HG03066 (cell line): Measurements from ENCODE around the gene XYLT1.

Experiments used
- ATAC-seq: cut with Tn5 transposase; IDR thresholded peaks from one replicate; pipeline ENCODE4 v1.9.1; 2021; ENCODE audit warnings: low read depth; ENCODE audit not compliant: unreplicated experiment

Gene XYLT1

DNA sequence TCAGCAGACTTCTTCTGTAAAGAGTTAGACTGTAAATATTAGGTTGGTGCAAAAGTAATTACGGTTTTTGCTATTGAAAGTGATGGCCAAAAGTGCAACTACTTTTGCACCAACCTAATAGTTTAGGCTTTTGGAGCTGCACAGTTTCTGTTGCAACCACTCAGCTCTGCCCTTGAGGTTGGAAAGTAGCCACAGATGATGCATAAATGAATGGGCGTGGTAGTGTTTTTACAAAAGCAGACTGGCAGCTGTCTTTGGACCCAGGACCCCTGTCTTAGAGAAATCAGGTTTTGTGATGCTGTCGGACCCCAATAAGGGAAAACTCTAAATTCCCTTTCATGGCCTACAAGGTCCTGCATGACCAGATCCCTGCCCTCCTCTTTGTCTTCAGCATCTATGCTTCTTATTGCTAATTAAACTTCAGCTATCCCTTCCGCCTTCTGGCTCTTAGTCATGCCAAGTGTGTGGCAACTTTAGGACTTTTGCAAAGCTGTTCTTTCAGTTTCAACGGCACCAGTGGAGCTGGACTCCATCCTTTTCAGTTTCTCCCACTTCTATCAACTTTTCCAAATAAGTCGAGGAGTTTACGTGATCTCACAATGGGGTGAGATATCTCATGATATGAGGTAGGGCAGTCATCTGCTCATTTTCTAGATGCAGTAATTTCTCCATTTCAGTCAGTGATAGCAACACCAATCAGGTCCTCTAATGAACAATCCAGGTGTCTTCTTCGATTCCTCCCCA, 232.3 kb downstream of the XYLT1 start:
- ATAC-seq, result no peak

DNA sequence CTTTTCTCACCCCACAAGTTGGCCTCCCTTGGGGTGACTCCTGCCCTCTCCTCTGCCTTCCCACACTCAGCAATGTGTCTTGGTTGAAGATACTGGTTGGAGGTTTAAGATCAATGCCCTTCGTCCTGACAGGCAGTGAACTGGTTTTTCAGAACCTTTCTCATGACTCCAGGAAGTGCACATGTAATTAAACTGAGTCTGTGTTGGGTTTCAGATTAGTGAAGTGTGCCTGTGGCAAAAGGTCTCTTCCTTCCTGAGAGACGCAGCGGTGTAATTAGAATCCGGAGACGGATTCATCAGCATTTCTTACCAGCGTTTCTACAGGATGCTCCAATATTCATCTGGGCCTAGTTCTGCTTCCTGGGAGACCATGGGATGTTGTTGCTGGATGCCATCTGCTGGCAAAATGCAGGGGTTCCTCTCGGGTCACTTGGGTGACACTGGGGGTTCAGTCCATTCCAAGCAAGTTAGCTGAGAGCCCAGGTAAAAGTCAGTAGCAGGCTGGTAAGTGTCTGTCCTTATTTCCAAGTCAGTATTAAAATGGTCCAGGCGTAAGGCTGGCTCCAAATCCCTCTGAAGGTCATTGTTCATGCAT, 233.3 kb downstream of the XYLT1 start:
- ATAC-seq, result no peak

DNA sequence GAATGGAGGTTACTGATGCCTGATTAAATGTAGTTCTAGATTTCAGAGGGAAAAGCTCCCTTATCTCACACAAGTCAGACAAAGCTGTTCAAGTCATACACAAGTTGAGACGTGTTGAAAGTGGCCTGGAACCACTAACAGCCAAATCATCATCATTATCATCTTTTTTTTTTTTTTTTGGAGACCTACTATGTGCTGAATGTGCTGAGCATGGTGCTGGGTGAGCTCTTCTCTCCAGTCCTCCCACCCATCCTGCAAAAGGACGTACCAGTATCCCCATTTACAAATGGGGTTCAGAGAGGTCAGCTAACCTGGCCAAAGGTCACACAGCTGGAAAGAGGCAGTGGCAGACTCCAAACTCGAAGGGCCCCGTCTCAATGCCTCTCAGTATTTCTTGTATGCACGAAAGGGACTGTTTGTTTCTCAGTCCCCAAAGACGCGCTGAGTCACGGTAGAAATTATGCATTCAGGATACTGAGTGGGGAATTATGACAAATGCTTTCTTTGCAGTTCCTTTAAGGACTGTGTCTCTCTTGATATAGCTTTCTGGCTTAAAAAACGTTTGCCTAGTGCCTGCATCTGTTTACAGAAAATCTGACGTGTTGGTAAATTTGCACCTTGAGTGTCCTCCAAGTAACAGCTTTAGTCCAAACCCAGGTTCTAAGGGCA, 235.5 kb downstream of the XYLT1 start:
- ATAC-seq, result no peak

DNA sequence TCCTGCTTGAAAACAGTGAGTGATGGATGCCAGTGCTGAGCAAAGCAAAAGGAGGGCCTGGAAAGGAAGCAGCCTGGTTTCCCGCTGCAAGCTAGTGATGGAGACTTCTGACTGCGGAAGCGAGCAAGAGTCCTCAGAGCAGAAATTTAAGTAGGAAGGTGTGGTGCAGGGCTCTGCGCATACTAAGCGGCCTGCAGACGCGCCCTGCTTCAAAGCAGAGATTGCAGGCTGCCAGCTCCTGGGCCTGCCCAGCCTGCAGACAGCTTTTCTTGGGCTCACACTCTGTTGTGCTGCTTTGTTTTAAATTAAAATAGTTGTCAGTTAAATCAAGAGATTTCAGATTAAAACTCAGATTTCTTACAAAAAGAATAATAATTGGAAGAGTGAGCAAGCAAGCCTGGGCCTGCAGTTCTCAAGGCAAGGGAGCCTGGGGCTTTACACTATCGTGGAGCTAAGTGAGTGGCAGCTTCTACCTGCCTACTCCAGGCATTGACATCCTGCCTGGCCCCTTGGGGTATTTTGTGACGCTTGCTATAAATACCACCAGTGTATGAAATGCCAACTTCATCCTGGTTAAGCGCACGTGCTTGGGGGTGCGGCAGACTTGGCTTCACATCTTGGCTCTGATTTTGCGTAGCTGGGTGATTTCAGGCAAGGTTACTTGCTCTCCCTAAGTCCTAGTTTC, 237.3 kb downstream of the XYLT1 start:
- ATAC-seq, result no peak

DNA sequence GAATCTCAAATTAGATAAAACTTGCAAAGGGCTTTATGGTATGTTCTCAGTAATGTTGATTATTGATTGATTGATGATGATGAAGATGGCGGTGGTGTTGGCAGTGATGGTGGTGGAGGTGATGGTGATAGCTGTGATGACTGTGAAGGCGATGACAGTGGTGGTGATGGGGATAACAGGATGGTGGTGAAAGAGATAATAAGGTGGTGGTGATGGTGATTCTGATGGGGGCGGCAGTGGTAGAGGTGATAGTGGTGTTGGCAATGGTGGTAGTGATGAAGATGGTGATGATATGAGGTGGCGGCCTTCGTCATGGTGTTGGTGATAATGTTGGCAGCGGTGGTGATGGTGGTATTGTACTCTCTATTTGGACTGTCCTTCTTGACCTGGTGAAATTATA, 238.3 kb downstream of the XYLT1 start:
- ATAC-seq, result no peak

DNA sequence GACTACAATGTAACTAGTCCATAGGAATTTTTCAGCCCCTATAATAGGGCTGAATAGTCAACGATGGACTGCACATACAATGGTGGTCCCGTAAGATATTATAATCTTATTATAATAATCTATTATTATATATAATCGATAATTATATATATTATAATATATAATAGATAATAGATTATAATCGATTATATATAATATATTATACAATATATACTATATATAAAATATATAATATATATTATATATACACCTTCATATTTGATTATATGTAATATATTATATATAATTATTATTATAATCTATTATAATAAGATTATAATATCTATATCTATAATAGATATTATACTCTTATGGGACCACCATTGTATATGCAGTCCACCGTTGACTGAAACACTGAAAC, 238.8 kb downstream of the XYLT1 start:
- ATAC-seq, result no peak

DNA sequence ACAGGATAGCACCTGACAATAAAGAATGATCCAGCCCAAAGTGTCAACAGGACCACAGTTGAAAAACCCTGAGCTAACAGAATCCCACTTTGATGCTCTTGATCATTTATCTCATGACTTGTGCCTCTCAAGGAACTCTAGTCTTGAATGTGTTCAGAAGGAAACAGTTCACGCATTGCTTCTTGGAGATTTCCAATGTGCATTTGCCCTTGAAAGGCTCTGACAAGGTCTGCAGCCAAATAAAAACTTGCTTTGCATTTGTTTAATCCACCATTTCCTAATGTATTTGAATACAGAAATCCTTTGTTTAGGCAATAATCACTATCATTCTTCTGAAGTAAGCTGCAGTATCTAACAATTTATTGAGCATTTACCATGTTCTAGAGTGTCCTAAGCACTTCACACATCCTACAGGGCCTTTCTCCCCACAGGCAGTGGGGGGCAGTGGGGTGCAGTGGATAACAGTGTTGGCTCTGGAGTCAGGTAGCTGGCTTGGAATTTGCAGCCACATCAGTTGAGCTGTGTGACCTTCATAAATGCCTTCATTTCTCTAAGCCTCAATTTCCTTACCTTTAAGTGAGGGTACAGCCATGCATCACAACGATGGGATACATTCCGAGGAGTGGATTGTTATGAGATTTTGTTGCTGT, 239.7 kb downstream of the XYLT1 start:
- no peak for ATAC-seq

DNA sequence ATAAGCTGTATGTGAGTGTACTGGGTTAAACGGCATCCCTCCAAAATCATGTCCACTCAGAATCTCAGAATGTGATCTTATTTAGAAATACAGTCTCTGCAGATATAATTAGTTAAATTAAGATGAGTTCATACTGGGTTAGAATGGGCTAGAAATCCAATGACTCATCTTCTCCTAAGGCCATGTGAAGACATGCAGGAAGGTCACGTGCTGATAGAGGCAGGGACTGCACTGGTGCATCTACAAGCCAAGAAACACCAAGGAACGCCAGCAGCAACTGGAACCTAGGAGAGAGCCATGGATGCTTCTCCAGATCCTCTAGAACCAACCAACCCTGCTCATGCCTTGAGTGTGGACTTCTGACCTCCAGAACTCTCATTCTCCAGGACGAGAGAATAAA, 241.0 kb downstream of the XYLT1 start:
- ATAC-seq, result no peak

DNA sequence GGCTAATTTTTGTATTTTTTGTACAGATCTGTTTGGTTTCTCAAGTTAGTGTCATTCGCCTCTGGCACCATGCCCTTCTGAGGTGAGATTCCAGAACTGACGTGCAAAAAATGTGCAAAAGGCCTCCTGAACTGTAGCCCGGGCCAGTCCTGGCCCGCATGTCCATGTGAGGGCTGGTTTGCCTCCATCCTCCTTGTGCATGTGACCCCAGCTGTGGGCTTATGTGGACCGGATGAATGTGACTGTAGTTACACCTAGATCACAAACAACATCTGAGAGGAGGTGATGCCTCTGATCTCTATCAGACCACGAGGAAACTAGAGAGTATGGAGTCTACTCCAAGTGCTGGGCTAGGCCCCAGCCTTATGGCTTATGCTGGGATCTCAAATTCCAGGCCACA, 241.6 kb downstream of the XYLT1 start:
- no peak for ATAC-seq

DNA sequence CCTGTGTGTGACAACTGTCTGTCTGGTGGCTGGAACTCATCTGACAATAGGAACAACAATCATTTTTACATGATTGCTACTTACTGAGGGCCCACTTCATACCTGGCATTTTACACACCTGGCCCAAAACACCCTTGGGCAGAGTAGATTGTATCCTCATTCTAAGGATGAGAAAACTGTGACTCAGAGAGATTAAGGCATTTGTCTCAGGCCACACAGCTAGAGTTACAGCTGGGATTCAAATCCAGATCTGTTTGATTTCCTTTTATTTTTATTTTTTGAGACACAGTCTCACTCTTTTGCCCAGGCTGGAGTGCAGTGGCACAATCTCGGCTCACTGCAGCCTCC, 242.1 kb downstream of the XYLT1 start:
- ATAC-seq, result no peak

DNA sequence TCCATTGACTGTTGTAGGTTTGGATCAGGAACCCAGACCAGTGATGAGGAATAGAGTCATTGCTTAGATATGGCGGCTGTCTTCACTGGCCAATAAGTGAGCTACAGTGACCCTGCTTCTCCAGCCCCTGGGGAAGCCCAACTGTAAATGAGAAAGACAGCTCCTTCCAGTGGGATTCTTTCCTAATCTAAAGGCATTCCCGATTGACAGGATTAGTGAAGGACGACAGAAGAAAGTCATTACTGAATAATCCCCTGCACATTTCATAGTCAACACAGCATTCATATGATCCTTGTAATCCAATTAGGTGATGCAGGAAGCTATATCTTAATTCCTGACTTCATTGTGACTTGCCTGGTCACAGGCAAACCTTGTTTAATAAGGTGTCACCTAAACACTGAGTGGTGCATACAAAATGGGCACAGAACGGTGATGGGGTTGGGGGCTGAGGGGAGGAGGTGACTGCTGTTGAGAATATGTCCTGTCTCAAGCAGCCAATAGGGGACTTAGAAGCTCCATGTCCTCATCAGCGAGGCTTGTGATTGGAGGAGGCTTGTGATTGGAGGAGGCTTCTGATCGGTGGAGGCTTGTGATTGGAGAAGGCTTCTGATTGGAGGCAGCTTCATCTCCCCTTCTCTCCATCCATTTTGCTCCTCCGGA, 242.6 kb downstream of the XYLT1 start:
- no peak for ATAC-seq

DNA sequence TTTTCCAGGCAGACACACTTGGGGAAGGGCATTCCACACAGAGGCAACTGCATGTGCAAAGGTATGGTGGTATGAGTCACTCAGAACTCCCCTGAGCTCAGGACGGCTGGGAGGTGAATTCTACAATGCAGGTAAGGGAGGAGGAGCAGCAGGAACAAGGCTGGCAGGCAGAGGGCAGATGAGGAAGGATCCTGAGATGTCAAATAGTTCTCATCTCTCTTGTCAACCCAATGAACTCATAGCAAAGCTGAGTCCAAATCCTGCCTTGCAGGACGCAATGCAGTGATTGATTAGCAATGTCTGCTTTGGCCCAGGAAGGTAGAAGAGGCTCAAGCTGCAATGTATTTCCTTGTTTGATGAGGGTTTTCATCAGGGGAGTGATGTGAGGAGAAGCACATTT, 243.5 kb downstream of the XYLT1 start:
- no peak for ATAC-seq

DNA sequence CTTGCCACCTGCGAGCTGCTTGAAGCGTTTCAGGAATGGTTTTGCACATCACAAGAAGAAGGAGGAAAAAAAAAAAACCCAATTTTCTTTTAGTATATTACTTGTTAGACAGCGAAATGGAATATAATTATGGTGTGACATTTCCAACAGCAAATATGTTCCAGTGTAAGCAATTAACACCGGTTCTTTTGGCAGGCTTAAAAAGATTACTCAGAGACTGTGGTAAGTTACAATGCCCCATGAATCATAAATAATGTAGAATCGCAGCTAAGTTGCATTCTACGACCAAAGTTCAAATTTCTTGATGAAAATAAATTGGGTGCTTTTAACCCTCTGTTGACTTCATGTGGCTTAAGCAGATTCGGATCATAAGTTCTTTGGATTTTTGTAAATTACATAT, 245.2 kb downstream of the XYLT1 start:
- no peak for ATAC-seq

DNA sequence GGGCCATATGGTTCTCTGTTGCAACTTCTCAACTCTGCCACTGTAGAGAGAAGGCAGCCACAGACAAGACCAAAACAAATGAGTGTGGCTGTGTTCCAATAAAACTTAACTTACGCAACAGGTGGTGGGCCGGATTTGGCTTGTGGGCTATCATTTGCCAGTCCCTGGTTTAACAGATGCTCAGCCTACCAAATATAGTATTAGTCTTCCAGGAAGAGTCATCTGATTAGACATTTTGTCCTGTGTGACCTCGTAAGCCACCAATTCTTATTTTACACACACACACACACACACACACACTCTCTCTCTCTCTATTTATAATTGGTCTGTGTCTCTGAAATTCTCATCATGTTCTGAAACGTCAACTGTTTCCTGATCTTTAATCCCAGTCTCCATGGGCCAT, 245.9 kb downstream of the XYLT1 start:
- ATAC-seq, result no peak

DNA sequence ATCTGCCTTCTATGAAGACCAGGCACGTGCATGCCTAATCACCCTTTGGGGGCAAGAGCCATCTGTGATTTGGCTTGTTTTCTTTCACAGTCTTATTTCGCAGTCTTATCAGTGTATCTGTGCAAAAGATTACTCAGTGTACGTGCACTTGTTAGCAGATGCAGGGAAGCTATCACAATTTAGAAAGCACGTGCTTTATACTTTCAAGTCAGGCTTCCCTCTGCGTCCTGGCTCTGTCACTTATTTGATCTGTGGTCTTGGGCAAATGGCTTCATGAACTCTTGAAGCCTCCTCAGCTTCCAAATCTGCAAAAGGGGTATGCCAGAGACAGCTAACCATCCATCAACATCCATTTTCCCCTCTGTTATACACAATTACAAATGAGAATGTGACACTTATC, 246.4 kb downstream of the XYLT1 start:
- no peak for ATAC-seq

DNA sequence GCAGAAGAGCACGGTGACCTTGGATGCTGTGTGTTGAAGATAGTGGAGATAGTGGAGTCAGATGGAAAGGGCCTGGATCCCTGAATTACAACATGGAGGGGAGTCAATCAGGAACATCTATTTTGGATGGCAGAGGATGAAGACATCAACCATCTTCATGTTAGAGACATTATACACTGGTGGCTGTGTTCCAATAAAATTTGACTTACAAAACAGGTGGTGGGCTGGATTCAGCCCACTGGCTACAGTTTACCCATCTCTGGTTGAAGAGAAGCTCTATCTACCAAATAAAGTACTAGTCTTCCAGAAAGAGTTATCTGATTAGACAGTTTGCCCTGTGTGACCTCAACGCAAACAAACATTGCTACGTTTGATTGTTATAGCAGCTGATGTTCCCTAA, 247.2 kb downstream of the XYLT1 start:
- no peak for ATAC-seq

DNA sequence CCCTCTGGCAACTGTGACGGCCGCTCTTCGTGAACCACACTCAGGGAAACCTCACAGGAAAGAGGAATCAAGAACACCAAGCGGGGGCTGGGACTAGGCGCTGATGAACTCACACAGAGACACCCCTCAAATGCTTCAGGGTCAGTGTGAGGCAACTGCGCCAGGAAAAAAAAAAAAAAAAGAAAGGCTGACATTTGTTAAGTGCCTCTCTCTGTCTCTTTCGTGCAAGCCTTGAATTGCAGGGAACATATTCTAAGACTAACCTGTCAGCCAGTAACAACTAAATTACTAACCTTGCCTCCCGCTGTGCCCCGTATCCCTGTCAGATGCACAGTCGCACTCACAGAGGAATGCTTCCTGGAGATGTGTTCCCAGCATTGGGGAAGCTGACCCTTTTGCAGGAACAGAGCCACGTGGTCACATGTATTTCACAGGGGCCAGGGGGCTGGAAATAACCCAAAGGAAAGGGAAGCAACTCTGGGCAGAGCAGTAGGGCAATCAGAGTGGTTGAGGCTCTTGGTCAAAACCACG, 247.8 kb downstream of the XYLT1 start:
- no peak for ATAC-seq

DNA sequence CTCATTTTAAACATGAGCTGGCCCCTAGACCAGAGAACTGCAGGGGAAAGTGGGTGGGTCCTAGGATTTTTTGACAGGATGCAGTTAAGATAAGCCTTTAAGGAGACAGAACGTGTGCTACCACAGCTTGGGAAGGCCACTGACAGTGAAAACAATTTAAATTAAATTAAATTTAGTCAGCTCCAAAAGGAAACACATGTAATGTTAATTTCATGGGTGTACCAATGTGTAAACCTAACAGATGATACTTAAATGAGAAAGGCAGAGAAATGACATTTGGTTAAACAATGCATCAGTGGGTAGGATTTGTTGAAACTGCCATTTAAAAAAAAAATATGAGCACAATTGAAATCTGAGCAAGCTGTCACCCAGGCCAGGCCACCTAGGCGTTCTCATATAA, 250.8 kb downstream of the XYLT1 start:
- ATAC-seq, result no peak

DNA sequence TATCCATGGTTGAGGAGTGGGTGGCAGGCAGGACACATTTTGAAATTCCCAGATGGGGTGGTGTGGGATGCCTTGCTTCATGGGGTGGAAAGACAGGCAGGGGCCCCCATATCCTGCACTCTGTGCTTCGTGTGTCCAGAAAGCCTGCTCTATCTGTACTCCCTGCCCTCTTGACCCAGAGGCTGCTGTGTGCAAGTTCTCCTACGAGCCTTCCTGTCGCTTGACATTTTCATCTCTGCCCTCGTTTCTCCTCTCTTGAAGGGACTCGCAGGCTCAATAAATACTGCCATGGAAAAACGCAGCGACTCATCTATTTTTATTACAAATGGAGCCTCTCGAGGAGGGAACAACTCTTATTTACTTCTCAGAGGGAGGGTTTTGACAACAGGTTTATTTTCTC, 254.8 kb downstream of the XYLT1 start:
- no peak for ATAC-seq

DNA sequence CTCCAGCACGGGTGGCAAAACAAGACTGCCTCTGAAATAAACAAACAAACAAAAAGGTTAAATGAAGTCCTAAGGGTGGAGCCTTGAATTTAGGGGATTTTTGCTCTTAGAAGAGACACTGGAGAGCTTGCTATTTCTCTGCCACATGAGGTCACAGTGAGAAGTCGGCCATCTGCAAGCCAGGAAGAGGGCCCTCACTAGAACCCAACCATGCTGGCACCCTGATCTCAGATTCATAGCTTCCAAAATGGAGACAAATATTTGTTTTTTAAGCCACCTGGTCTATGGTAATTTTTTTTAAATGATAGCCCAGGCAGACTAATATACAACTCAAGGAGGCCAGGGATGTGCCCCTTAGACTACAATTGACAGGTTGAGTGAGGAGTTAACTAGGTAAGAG, 255.5 kb downstream of the XYLT1 start:
- no peak for ATAC-seq
